GM12874 (cell line): ENCODE measurements around the gene NLGN1.

Experiments
- CTCF ChIP-seq: IDR thresholded peaks from 2 replicates; pipeline ENCODE4 v1.5.1; 2011; ENCODE audit warnings: low read depth, mild to moderate bottlenecking, control low read depth, low read length, moderate library complexity; ENCODE audit not compliant: insufficient read depth

NLGN1 gene

GRCh38 chr3:173501931-173502489 is 104.5 kb downstream of the NLGN1 start:
- TF ChIP-seq CTCF = no peak

GRCh38 chr3:173502983-173503568 is 105.5 kb downstream of the NLGN1 start:
- TF ChIP-seq CTCF = no peak

GRCh38 chr3:173510565-173510964 is 113.0 kb downstream of the NLGN1 start:
- no peak for TF ChIP-seq CTCF

- no peak for TF ChIP-seq CTCF
Measured at GRCh38 chr3:173513123-173513522, 115.6 kb downstream of the NLGN1 start.

GRCh38 chr3:173529062-173529711 is 131.6 kb downstream of the NLGN1 start:
- peak; percentile 75 for TF ChIP-seq CTCF

GRCh38 chr3:173531602-173532001 is 134.1 kb downstream of the NLGN1 start:
- TF ChIP-seq CTCF = no peak

- 0 out of 2 replicates have a peak, but pooled peaks have one; percentile 10 for TF ChIP-seq CTCF
Measured at GRCh38 chr3:173538410-173538809, 140.9 kb downstream of the NLGN1 start.
